Fibroblast of gingiva (primary cell): ENCODE measurements around the gene ASIC4.

Experiments
- DNase-seq: peaks from one replicate; pipeline ENCODE4 v3.0.0-alpha.2; 2011; ENCODE audit warnings: low read depth

Gene ASIC4

DNA sequence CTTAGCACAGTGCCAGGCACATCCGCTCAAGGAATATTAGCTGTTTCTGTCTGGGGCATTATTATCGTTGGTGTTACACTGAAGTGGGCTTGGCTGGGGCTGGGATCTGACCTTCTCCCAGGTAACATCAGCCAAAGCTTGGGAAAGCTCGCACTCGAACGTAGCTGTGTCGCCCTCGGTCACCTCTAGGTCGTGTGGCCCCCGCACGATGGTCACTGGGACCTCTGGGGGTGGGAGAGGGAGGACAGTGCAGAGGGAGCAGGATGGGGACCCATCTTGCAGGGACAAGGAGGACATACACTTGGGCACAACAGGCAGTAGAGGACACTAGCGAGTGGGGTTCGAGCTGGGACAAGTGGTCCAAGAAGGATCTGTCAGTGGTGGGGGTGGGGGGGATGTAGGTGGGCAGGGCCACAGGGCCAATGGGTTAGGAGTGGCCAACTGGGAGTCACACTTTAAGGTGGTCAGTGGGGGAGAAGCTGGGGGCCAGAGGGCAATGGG, 39.2 kb downstream of the ASIC4 start:
- no peak for DNase-seq

DNA sequence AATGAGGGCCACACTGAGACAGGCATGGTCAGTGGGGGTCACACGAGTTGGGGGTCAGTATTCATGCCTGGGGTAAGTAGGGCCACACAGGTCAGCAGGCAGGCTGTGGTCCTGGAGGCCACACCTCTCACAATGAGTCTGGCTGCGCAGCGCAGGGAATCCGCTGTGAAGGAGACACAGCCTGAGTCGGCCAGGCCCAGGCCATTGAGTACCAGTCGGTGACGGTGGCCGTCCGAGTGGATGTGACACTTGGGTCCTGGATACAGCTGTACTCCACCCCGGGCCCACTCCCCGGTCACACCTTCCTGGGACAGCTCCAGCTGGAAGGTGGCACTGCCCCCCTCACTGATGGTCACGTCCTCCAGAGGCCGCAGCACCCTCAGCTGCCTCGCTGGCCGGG, 40.1 kb downstream of the ASIC4 start:
- DNase-seq = no peak

DNA sequence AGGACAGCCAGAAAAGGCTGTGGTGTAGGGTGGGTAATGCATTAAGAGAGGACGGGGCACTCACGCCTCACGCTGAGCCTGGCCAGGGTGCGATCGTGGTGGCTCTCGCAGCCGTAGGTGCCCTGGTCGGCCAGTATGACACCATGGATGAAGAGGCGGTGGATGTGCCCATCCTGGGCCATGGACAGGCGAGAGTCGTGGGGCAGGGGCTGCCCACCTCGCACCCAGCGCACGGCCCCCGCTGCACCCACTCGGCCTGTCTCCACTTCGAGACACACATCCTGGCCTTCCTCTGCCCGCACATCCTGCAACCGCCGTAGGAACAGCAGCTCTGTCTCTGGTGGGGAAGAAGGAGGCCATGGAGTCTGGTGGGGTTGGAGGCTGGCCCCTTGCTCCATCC, 41.7 kb downstream of the ASIC4 start:
- no peak for DNase-seq

DNA sequence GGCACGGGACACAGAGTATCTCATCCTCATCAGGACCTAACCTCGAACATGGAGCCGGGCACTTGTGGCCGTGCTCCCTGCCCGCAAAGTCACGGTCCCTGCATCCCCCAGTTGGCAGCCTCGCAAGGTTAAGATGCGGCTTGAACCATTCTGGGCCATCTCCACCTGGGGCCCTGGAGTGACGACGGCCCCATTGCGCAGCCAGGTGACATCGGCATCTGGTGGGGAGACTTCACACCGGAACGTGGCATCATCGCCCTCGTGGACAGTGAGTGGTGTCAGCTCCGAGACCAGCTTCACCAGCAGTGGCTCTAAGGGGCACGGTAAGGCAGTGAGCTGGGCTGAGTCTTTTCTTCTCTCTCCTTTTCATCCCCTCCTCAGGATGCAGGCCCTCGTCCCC, 42.1 kb downstream of the ASIC4 start:
- no peak for DNase-seq

DNA sequence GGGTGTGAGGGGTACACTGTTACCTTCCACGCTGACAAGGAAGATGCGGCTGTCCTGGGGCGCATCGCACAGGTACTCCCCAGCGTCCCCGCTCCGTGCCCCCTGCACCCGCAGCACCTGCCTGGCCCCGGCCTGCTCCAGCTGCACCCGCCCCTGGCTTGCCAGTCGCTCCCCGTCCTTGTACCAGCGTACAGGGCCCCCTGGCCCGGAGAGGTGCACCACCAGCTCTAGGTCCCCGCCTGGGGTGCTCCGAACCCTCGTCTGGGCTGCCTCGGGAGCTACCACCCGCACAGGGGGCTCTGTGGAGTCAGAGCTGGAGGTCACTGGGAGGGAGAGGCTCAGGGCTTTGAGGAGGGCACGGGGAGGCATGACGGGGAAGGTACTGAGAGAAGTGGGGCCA, 43.0 kb downstream of the ASIC4 start:
- DNase-seq = no peak

GRCh38 chr2:219557791-219558785, 43.8 kb downstream of the ASIC4 start:
- DNase-seq = no peak

DNA sequence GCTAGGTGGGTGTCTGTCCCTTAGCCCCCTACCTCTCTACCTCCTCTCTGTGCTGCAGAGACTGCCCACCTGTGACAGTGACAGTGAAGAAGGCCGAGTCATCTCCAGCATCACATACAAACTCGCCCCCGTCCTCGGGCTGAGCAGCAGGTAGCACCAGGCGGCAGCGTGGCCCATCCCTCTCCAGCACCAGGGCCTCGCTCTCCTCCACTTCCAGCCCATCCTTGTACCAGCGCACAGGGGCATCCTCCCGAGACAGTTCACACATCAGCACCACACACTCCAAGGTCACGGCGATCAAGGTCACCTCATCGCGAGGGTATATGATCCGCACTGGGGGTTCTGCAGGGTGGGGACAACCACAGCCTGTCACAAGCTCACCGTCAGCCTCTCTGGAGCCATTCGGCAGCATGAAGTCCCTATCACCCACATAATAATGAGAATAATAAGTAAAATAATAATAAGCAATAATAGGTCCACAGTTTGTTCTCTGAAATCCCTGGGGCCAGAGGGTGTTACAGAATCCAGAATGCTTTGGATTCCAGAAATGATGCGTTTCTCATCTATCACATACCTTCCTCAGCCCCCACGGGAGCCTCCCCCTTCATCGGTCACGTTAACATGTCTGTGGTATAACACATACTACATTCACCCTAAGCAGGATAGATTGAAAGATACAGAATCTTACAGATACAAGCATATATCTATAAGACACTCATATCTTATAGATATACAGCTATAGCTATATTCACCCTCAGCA, 45.1 kb downstream of the ASIC4 start:
- no peak for DNase-seq

- no peak for DNase-seq
Observed at GRCh38 chr2:219560037-219560892, 46.0 kb downstream of the ASIC4 start.

DNA sequence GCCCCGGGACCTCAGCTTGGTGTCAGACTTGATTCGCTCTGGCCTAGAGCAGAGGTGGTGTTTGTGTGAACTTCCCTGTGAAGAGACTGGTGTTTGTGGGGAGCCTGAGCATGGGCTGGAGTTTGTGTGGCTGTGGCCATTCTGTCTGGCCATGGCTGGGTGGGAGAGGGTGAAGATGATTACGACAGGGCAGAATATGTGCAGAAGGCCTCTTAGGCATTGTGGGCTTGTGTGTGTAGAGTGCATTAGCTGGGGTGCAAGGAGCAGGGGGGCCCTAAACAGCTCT, 46.6 kb downstream of the ASIC4 start:
- DNase-seq = no peak

DNA sequence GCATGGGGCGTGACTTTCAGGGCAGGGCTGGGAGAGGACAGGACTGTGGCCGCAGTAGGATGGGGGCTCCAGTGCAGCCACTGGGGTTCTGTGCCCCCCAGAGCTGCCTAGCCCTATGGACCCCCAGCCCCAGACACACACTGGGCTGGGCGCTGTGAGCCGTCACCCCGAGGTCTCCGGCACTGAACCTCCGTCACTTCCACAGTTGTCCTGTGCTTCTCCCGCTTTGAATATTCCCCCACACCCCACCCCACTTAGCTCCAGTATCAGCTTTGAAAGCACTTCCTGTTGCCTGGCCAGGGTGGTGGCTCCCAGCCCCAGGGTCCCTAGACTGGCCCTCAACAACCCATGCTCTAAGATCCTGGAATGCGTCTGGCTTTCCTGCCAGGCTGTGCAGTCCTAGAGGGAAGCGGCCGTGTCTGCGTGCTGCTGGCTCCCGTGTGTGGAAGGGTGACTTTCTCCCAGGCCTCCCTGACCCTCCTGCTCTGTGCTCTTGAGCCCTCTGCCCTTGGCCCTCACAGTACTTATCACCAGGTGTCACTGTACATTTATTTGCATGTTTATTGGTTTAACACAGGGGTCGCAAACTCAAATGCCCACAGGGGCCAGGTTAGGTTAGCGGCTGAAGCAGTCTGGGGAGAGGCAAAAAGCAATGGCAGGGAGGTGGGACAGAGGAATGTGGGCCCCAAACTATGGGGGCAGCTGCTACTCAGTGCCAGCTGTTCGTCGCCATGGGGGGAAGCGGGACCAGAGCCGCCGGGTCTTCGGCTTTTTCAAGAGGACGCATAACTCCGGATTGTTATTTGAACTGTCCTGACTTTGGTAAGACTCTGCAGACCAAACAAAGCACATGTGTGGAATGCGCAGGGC, 47.1 kb downstream of the ASIC4 start:
- no peak for DNase-seq

DNA sequence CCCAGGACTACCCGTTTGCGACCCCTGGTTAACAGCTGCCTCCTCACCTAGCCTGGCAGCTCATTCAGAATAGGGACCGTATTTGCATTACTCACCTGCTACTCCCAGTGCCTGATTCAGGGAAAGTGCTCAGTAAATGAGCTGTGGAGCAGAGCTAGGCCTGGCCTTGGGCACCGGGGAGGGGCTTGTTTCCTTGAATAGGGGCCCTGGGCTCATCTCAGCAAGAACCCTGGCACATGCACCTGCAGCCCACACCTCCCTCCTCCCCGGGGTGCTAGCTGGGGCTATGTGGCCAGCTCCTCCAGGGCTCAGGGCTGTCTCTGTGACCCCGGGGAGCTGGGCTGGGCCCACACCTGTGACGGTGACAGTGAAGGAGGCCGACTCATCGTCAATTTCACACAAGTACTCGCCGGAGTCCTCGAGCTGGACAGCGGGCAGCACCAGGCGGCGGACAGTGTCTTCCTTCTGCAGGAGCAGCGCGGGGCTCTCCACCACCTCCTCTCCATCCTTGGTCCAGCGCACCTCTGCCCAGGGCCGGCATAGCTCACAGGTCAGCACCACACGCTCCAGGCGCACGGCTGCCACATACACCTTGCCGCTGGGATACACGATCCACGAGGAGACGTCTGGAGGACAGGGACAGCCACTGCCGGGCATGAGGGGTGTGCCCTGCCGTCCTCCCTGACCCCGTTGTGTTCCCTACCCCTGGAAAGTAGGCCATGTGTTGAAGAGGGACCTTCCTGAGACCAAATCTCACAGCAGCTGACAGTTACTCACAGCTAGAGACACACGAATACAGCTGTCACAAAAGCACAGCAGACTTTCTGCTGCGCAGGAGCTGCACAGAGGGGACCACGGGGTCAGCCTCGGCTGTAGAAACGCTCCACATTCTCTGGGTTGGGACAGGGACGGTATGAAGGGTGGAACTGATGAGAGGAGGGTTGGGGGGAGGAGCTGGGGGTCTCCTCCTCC, 48.1 kb downstream of the ASIC4 start:
- no peak for DNase-seq

DNA sequence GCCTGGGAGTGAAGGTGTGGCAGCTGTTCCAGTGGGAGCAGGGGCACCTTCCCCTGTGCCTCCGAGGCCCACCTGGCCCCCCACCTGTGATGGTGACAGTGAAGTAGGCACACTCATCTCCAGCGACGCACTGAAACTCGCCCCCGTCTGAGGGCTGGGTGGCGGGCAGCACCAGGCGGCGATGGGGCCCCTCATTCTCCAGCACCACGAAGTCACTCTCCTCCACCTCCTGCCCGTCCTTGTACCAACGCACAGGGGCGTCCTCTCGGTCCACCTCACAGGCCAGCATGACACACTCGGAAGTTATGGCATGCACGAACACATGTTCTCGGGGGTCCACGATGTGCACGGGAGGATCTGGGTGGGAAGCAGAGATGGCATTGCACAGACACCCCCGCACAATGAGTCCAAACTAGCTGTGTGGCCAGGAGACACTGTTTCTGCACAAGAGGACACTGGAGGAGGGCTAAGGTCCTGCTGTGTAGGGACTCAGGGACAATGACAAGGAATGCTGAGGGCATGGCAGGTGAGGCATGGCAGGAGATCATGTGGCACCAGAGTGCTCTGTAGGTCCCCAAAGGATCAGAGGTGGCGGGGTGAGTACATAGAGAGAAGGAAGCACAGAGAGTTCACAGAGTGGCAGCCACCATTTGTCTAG, 49.1 kb downstream of the ASIC4 start:
- no peak for DNase-seq

- no peak for DNase-seq
Observed at GRCh38 chr2:219565130-219566080, 51.1 kb downstream of the ASIC4 start.

DNA sequence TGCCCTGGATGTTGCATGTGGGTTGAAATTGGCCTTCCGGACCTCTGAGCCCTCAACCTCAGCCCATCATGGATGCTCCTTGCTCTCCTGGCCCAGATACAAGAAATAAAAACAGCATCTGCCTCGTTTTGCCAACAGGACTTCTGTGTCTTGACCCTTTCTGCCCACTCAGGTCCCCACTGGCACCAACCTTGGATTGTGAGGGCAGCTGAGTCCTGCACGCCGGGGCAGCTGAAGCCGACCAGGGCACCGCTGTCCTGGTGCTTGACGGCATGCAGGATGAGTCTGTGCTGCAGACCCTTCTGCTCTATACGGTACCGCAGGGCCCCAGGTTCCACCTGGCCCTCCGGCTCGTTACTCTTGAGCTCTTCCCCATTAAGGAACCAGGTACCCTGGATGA, 52.4 kb downstream of the ASIC4 start:
- no peak for DNase-seq

- no peak for DNase-seq
Observed at GRCh38 chr2:219567131-219567530, 52.8 kb downstream of the ASIC4 start.

- DNase-seq = no peak
Observed at GRCh38 chr2:219567791-219568361, 53.6 kb downstream of the ASIC4 start.

GRCh38 chr2:219569041-219569440, 54.8 kb downstream of the ASIC4 start:
- no peak for DNase-seq

- DNase-seq = no peak
Observed at GRCh38 chr2:219569635-219570034, 55.4 kb downstream of the ASIC4 start.
